ENCODE measurements around the gene C9orf50.

The C9orf50 gene

GRCh38 chr9:129630967-129631673 lies 10.2 kb upstream of the C9orf50 start:
- DNase-seq = peak; percentile 55

GRCh38 chr9:129629251-129629820 lies 8.4 kb upstream of the C9orf50 start:
- DNase-seq = no peak

- DNase-seq = no peak
Measured at GRCh38 chr9:129628709-129629108, 7.8 kb upstream of the C9orf50 start.

- peak; percentile 35 for DNase-seq
Measured at GRCh38 chr9:129627556-129628440, 6.9 kb upstream of the C9orf50 start.

GRCh38 chr9:129626625-129627284 lies 5.9 kb upstream of the C9orf50 start:
- peak; percentile 95 for DNase-seq

- DNase-seq = peak; percentile 87
Measured at GRCh38 chr9:129626079-129626624, 5.3 kb upstream of the C9orf50 start, which contains the start of gene NTMT1. TSS of gene NTMT1 (plus strand) at chr9:129626163. CDS start at chr9:129632704, 6,541 bp downstream.

- no peak for DNase-seq
Measured at GRCh38 chr9:129624947-129625346, 4.0 kb upstream of the C9orf50 start.

GRCh38 chr9:129624168-129624759 lies 3.4 kb upstream of the C9orf50 start:
- DNase-seq = peak; percentile 62

GRCh38 chr9:129623331-129623730 lies 2.4 kb upstream of the C9orf50 start:
- peak; percentile 79 for DNase-seq

GRCh38 chr9:129619787-129620668 lies 873 bp downstream of the C9orf50 start:
- DNase-seq = peak; percentile 52

- DNase-seq = peak; percentile 80
Measured at GRCh38 chr9:129617167-129617566, 3.7 kb downstream of the C9orf50 start.

GRCh38 chr9:129615407-129616285 lies 5.3 kb downstream of the C9orf50 start:
- no peak for DNase-seq

GRCh38 chr9:129614932-129615331 lies 6.0 kb downstream of the C9orf50 start:
- DNase-seq = no peak

GRCh38 chr9:129613520-129614175 lies 7.3 kb downstream of the C9orf50 start:
- DNase-seq = no peak

- no peak for DNase-seq
Measured at GRCh38 chr9:129612815-129613519, 7.9 kb downstream of the C9orf50 start.

GRCh38 chr9:129612123-129612522 lies 8.8 kb downstream of the C9orf50 start:
- DNase-seq = no peak

- DNase-seq = no peak
Measured at GRCh38 chr9:129611307-129611800, 9.5 kb downstream of the C9orf50 start.
